ENCODE measurements around the gene ADD1. TPM values are rescaled to one million over a fixed set of nuclear protein-coding genes. Genes with fewer than 3 reads are reported as not detected.
A peak's percentile ranks its signal among the peaks of the same experiment; 100 is the strongest.

Gene ADD1
- total and polyA plus RNA-seq, 8 donors = 70.9 to 160 (median 92.0) TPM

GRCh38 chr4:2867758-2868491 lies 24.3 kb downstream of the ADD1 start:
- TF ChIP-seq, protein P1, sequence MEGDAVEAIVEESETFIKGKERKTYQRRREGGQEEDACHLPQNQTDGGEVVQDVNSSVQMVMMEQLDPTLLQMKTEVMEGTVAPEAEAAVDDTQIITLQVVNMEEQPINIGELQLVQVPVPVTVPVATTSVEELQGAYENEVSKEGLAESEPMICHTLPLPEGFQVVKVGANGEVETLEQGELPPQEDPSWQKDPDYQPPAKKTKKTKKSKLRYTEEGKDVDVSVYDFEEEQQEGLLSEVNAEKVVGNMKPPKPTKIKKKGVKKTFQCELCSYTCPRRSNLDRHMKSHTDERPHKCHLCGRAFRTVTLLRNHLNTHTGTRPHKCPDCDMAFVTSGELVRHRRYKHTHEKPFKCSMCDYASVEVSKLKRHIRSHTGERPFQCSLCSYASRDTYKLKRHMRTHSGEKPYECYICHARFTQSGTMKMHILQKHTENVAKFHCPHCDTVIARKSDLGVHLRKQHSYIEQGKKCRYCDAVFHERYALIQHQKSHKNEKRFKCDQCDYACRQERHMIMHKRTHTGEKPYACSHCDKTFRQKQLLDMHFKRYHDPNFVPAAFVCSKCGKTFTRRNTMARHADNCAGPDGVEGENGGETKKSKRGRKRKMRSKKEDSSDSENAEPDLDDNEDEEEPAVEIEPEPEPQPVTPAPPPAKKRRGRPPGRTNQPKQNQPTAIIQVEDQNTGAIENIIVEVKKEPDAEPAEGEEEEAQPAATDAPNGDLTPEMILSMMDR (IDR thresholded peaks at IDR 0.05) = no peak
- Histone ChIP-seq H3K9me3 (no peaks in the 10 kb centered on the region), H3K4me1 (peaks cover 38 to 66% (median 65%) of the 10 kb centered on the region in 3 donors), H3K27me3 (no peaks in the 10 kb centered on the region), H3K36me3 (no peaks in the 10 kb centered on the region), H3K4me3 (peak overlapping the region in 1 of 4 donors; percentile 19), H3K27ac (peak overlapping the region in 3 of 4 donors; percentile 42 to 64 (median 50))
- 14 to 17% methylated on average over 10 of the region's 10 CpGs for WGBS, 2 donors
- intact Hi-C loops (cut with DNase I) = no loop called here
- no peak for FAIRE-seq
- DNase-seq = peak in 3 of 6 donors; percentile 24 to 39 (median 26)
- ATAC-seq = peak; percentile 66 to 80 (median 74)

- H3K36me3 ChIP-seq = no peaks in the 10 kb centered on the region
- H3K4me3 ChIP-seq = peak overlapping the region in 1 of 4 donors; percentile 19
- TF ChIP-seq, protein P1 (IDR thresholded peaks at IDR 0.05) = no peak
- no peaks in the 10 kb centered on the region for H3K9me3 ChIP-seq
- 52 to 58% methylated on average over 12 of the region's 12 CpGs for WGBS, 2 donors
- no peaks in the 10 kb centered on the region for H3K27me3 ChIP-seq
- DNase-seq (no peak), ATAC-seq (peak; percentile 30 to 68 (median 58)), FAIRE-seq (no peak)
- peak overlapping the region; percentile 20 to 64 (median 46) for H3K27ac ChIP-seq
- H3K4me1 ChIP-seq = peaks cover 38 to 73% (median 63%) of the 10 kb centered on the region in 3 donors
- intact Hi-C loops (cut with DNase I) = no loop called here
These were observed 25.3 kb downstream of the ADD1 start for GRCh38 chr4:2868877-2869487.

- Histone ChIP-seq H3K9me3 (no peaks in the 10 kb centered on the region), H3K27me3 (no peaks in the 10 kb centered on the region), H3K27ac (peak overlapping the region in 2 of 4 donors; percentile 42 to 64), H3K4me1 (peaks cover 33 to 68% (median 57%) of the 10 kb centered on the region in 3 donors), H3K4me3 (no peak overlapping the region), H3K36me3 (no peaks in the 10 kb centered on the region)
- intact Hi-C loops (cut with DNase I) = no loop called here
- DNase-seq = no peak
- TF ChIP-seq, protein P1 (IDR thresholded peaks at IDR 0.05) = no peak
- WGBS, 2 donors = 23 to 29% methylated on average over 6 of the region's 6 CpGs
- ATAC-seq = peak in 1 of 4 donors; percentile 17
- no peak for FAIRE-seq
These were observed 26.0 kb downstream of the ADD1 start for GRCh38 chr4:2869659-2870058.

DNA sequence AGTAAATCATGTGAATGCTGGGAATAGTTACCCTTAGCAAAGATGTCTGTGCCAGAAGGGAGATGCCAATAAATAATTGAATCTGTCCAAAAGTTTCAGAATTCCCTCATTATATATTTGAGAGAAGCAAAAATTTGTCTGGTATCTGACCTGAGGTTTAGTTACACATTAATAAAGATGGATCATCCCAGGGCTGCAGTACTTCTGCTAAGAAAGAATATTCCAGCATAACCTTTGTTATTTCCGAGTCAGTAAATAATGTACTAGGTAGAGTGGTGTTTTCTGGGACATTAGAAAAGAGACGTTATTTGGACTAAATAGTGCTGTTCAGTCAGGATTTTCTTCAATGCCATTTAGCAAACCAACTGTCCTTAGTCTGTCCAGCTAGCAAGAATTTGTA lies 26.4 kb downstream of the ADD1 start:
- intact Hi-C loops (cut with DNase I) = no loop called here
- Histone ChIP-seq H3K27ac (peak overlapping the region in 2 of 4 donors; percentile 42 to 64), H3K9me3 (no peaks in the 10 kb centered on the region), H3K36me3 (no peaks in the 10 kb centered on the region), H3K27me3 (no peaks in the 10 kb centered on the region), H3K4me3 (no peak overlapping the region), H3K4me1 (peaks cover 32 to 64% (median 53%) of the 10 kb centered on the region in 3 donors)
- WGBS, 2 donors = 16 to 18% methylated on average over 2 of the region's 2 CpGs
- TF ChIP-seq, protein P1 (IDR thresholded peaks at IDR 0.05) = no peak
- ATAC-seq = peak in 2 of 4 donors; percentile 14 to 27
- no peak for FAIRE-seq
- no peak for DNase-seq
